Kidney (tissue), 14 donors: ENCODE measurements around the gene SBNO2. TPM values are rescaled to one million over a fixed set of nuclear protein-coding genes. Genes with fewer than 3 reads are reported as not detected.

Source experiments
- DNase-seq, 5 donors: peaks; one replicate each; pipeline ENCODE4 v3.0.0-alpha.2; 2013 to 2020
- FAIRE-seq: peaks from 2 replicates; lab custom pipeline; 2012; peaks lifted over from hg19 to GRCh38; lab: Jason Lieb, UNC
- H3K27ac ChIP-seq, 2 donors: one replicate each; pipeline ENCODE4 v1.7.0; 2013; ENCODE audit warnings: low read depth in 2 of 2, low read length in 2 of 2, inconsistent platforms in 1 of 2
- H3K27me3 ChIP-seq: one replicate; pipeline ENCODE4 v1.7.1; 2013; ENCODE audit warnings: low read length, inconsistent platforms; ENCODE audit not compliant: control insufficient read depth, insufficient read depth
- H3K36me3 ChIP-seq, 3 donors: one replicate each; pipeline versions ENCODE4 v1.7.0 to v1.7.1; 2013; ENCODE audit warnings: low read length in 3 of 3, control low read depth in 1 of 3, inconsistent platforms in 1 of 3; ENCODE audit not compliant: insufficient read depth in 3 of 3, control insufficient read depth in 2 of 3
- H3K4me1 ChIP-seq, 3 donors: one replicate each; pipeline versions ENCODE4 v1.7.0 to v1.7.1; 2013; ENCODE audit warnings: low read length in 3 of 3, inconsistent platforms in 1 of 3, low read depth in 1 of 3; ENCODE audit not compliant: control insufficient read depth in 2 of 3, insufficient read depth in 2 of 3
- H3K4me3 ChIP-seq, 3 donors: one replicate each; pipeline versions ENCODE4 v1.7.0 to v1.8.1; 2013; ENCODE audit warnings: low read length in 3 of 3, control low read depth in 1 of 3, inconsistent platforms in 1 of 3
- H3K9ac ChIP-seq, 3 donors: one replicate each; pipeline versions ENCODE4 v1.7.0 to v1.7.1; 2013; ENCODE audit warnings: low read length in 3 of 3, control low read depth in 1 of 3, inconsistent platforms in 1 of 3
- H3K9me3 ChIP-seq, 3 donors: one replicate each; pipeline versions ENCODE4 v1.7.0 to v1.7.1; 2013; ENCODE audit warnings: low read length in 3 of 3, control low read depth in 1 of 3, inconsistent platforms in 1 of 3; ENCODE audit not compliant: control insufficient read depth in 2 of 3, insufficient read depth in 1 of 3
- intact Hi-C: fragments of 100-400 bp; cut with DNase I; formaldehyde crosslinking; loops from one replicate; pipeline ENCODE4 v1.11.1; 2022
- polyA plus RNA-seq: library from polyadenylated mRNA; stranded (reverse); fragments of 350-450 nt; fragmentation: Illumina TruSeq; extraction: RNeasy Lipid Tissue Mini Kit (QIAGEN cat#74804); gene quantifications from one replicate; pipeline ENCODE4 v1.2.3, GENCODE V29; 2014; ENCODE audit warnings: low read depth, low replicate concordance; ENCODE audit not compliant: insufficient read depth
- total RNA-seq: library from RNA; stranded (reverse); fragmentation: NEBNext Ultra II Directional; extraction: Animal tissue kit (Norgen Biotek cat#: 25700); gene quantifications from one replicate; pipeline ENCODE4 v1.2.1, GENCODE V29; 2021
- TF ChIP-seq, protein P1 (sequence below): IDR thresholded peaks from 3 replicates; pipeline ENCODE4 v1.5.1; 2012; ENCODE audit warnings: mild to moderate bottlenecking, moderate library complexity, borderline replicate concordance; ENCODE audit not compliant: insufficient read depth; ENCODE audit errors: extremely low read depth
- donor health status: control.
- donor health status: control.
- donor health status: control.
- donor health status: control.
- donor health status: control.
- donor health status: DM: yes; HTN: yes; CAD: no.
- donor health status: Normal renal cell carcinoma (clear cell type).

Gene SBNO2
- total and polyA plus RNA-seq, 2 donors from 2014 or later = 12.2 to 156 TPM

DNA sequence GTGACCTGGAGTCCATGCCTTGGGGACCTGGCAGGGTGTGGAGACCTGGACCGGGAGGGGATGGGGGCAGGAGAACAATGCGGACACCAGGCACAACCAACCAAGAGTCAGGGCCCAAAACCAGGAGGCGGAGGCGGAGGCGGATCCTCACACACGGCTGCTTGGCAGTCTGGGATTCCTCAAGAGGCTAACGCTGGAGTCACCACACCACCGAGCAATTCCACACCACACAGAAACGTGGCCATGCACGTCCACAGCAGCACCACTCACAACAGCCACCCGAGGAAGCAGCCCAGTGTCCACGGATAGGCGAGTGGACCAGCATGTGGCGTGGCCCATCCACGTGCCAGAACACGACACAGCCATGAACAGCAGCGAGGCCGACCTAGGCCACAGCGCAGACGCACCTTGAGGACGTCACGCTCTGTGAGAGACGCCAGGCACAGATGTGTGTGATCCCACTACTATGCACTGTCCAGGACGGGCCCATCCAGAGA, 17.7 kb downstream of the SBNO2 start:
- Histone ChIP-seq H3K4me3 (no peak overlapping the region), H3K9ac (no peak overlapping the region), H3K27ac (peak overlapping the region; percentile 91 to 96), H3K4me1 (peaks cover 0 to 23% (median 6%) of the 10 kb centered on the region in 3 donors), H3K9me3 (no peaks in the 10 kb centered on the region), H3K36me3 (peaks cover 0 to 3% (median 0%) of the 10 kb centered on the region in 3 donors), H3K27me3 (no peaks in the 10 kb centered on the region)
- FAIRE-seq (no peak), DNase-seq (peak in 1 of 5 donors; percentile 79)
- intact Hi-C loops = no loop called here
- TF ChIP-seq, protein P1, sequence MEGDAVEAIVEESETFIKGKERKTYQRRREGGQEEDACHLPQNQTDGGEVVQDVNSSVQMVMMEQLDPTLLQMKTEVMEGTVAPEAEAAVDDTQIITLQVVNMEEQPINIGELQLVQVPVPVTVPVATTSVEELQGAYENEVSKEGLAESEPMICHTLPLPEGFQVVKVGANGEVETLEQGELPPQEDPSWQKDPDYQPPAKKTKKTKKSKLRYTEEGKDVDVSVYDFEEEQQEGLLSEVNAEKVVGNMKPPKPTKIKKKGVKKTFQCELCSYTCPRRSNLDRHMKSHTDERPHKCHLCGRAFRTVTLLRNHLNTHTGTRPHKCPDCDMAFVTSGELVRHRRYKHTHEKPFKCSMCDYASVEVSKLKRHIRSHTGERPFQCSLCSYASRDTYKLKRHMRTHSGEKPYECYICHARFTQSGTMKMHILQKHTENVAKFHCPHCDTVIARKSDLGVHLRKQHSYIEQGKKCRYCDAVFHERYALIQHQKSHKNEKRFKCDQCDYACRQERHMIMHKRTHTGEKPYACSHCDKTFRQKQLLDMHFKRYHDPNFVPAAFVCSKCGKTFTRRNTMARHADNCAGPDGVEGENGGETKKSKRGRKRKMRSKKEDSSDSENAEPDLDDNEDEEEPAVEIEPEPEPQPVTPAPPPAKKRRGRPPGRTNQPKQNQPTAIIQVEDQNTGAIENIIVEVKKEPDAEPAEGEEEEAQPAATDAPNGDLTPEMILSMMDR = no peak

GRCh38 chr19:1155352-1156304, 18.4 kb downstream of the SBNO2 start:
- no peak for FAIRE-seq

GRCh38 chr19:1154731-1155351, 19.2 kb downstream of the SBNO2 start:
- H3K27ac ChIP-seq = peak overlapping the region; percentile 91 to 96
- intact Hi-C loops = no loop called here
- TF ChIP-seq, protein P1 = no peak
- peak overlapping the region in 1 of 3 donors; percentile 71 for H3K9ac ChIP-seq
- FAIRE-seq (no peak), DNase-seq (peak in 4 of 5 donors; percentile 73 to 97 (median 76))
- peak overlapping the region in 1 of 3 donors; percentile 37 for H3K4me3 ChIP-seq
- H3K27me3 ChIP-seq = no peaks in the 10 kb centered on the region
- H3K9me3 ChIP-seq = no peaks in the 10 kb centered on the region
- peaks cover 0 to 31% (median 9%) of the 10 kb centered on the region in 3 donors for H3K4me1 ChIP-seq
- H3K36me3 ChIP-seq = peaks cover 0 to 3% (median 0%) of the 10 kb centered on the region in 3 donors

More at GRCh38 chr19:1155352-1156304, 18.4 kb downstream of the SBNO2 start:
- Histone ChIP-seq H3K4me3 (peak overlapping the region in 1 of 3 donors; percentile 25), H3K9ac (peak overlapping the region in 1 of 3 donors; percentile 71), H3K27me3 (no peaks in the 10 kb centered on the region), H3K27ac (peak overlapping the region; percentile 91 to 96), H3K9me3 (no peaks in the 10 kb centered on the region), H3K4me1 (peaks cover 0 to 25% (median 9%) of the 10 kb centered on the region in 3 donors), H3K36me3 (peaks cover 0 to 3% (median 0%) of the 10 kb centered on the region in 3 donors)
- TF ChIP-seq, protein P1 = no peak
- intact Hi-C loops = no loop called here
- no peak for DNase-seq
